ENCODE data around the gene MTHFSD. TPM values are rescaled to one million over a fixed set of nuclear protein-coding genes. Genes with fewer than 3 reads are reported as not detected.

The MTHFSD gene
- total RNA-seq, 1 donor from 2014 or later, result 8.1 TPM

DNA sequence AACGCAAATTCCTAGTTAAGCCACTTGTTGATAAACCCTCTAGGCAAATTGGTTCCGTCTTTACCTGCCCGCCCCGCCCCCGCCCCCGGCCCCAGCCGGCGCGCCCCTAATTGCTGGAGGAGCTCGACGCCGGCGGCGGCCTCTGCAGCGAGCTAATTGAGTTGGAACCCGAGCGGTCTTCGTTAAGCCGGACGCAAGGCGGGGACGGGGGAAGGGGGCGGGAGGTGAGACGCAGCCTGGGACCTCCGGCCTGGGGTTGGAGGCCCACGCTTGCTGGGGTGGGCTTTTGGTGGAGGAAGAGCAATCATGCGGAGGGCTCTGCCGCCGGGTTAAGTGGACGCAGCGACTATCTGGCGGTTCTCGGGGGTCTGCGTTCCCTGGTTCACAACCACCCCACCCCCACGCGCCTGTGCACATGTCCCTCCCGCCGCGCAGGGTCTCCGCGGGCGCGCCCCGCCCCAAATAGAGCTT, 57.4 kb downstream of the MTHFSD start:
- Mint-ChIP-seq H3K4me3 (ENCODE audit: unreplicated experiment) (no peak overlapping the region), H3K27ac (ENCODE audit: unreplicated experiment) (no peak overlapping the region), H3K27me3 (ENCODE audit: low read depth) (peaks cover 80% of the 10 kb centered on the region), H3K9me3 (ENCODE audit: low read depth) (no peaks in the 10 kb centered on the region), H3K4me1 (ENCODE audit: low read depth) (peaks cover 8% of the 10 kb centered on the region), H3K36me3 (ENCODE audit: low read depth) (no peaks in the 10 kb centered on the region)
- DNase-seq (ENCODE audit: low spot score), result peak; percentile 83
- TF ChIP-seq, protein P1, sequence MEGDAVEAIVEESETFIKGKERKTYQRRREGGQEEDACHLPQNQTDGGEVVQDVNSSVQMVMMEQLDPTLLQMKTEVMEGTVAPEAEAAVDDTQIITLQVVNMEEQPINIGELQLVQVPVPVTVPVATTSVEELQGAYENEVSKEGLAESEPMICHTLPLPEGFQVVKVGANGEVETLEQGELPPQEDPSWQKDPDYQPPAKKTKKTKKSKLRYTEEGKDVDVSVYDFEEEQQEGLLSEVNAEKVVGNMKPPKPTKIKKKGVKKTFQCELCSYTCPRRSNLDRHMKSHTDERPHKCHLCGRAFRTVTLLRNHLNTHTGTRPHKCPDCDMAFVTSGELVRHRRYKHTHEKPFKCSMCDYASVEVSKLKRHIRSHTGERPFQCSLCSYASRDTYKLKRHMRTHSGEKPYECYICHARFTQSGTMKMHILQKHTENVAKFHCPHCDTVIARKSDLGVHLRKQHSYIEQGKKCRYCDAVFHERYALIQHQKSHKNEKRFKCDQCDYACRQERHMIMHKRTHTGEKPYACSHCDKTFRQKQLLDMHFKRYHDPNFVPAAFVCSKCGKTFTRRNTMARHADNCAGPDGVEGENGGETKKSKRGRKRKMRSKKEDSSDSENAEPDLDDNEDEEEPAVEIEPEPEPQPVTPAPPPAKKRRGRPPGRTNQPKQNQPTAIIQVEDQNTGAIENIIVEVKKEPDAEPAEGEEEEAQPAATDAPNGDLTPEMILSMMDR (IDR thresholded peaks at IDR 0.05), result no peak

DNA sequence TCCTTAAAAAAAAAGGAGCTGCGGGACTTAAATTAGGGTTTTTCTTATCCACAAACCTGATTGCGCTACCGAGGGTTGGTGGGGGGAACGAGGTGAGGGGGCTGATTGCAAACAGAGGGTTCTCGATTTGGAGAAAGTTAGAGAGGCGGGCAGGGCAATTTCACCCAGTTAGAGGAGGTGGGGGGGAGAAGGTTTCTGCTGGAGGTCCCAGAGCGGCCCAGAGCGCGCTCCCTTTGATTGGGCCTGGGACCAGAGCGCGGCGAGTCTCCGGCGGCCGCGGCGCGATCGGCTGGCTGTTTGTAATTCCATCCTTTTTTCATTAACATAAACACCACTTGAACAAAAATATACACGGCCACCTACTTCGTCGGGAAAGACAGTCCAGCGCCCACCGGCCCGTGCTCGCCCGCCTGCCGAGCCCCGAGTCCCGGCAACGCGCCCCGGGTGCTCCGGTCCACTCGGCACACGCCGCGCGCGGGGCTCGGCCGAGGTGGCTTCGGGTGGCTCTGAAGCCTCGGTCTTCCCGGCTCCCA, 58.0 kb downstream of the MTHFSD start:
- Mint-ChIP-seq H3K36me3 (ENCODE audit: low read depth) (no peaks in the 10 kb centered on the region), H3K27me3 (ENCODE audit: low read depth) (peaks cover 80% of the 10 kb centered on the region), H3K9me3 (ENCODE audit: low read depth) (no peaks in the 10 kb centered on the region), H3K27ac (ENCODE audit: unreplicated experiment) (no peak overlapping the region), H3K4me3 (ENCODE audit: unreplicated experiment) (no peak overlapping the region), H3K4me1 (ENCODE audit: low read depth) (peaks cover 8% of the 10 kb centered on the region)
- TF ChIP-seq, protein P1 (IDR thresholded peaks at IDR 0.05), result no peak
- peak; percentile 22 for DNase-seq (ENCODE audit: low spot score)

DNA sequence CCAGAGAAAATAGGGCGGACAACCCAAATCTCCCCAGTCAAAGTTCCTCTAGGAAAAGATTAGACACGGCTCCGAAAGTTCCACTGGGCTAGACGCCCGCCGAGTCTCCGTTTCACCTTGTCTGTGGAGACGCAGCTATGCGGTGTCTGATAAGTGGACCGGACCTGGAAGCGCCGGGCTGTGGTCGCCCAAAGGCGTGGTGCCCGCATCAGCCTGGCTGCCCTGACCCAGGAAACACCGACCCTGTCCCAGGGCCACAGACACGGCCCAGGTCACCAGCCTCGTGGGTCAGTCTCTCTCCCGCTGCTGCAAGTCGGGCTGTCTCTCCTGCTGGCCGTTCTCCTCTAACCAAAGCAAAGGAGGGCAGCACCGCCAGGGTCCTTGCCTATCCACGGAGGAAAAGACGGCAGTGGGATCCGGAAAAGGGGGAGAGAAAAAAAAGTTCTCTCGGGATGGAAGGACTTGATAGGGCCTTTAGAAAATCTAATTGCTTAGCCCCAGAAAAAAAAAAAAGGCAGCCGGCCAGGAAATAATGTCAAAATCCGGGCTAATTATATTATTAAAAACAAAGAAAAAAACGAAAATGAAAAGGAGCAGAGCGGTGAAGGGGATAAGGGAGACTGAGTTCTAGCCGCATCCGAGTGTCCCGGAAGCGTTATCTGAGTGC, 58.6 kb downstream of the MTHFSD start:
- Mint-ChIP-seq H3K9me3 (ENCODE audit: low read depth) (no peaks in the 10 kb centered on the region), H3K4me1 (ENCODE audit: low read depth) (peaks cover 8% of the 10 kb centered on the region), H3K27ac (ENCODE audit: unreplicated experiment) (no peak overlapping the region), H3K27me3 (ENCODE audit: low read depth) (peaks cover 80% of the 10 kb centered on the region), H3K36me3 (ENCODE audit: low read depth) (no peaks in the 10 kb centered on the region), H3K4me3 (ENCODE audit: unreplicated experiment) (no peak overlapping the region)
- peak; percentile 69 for DNase-seq (ENCODE audit: low spot score)
- TF ChIP-seq, protein P1 (IDR thresholded peaks at IDR 0.05), result no peak

DNA sequence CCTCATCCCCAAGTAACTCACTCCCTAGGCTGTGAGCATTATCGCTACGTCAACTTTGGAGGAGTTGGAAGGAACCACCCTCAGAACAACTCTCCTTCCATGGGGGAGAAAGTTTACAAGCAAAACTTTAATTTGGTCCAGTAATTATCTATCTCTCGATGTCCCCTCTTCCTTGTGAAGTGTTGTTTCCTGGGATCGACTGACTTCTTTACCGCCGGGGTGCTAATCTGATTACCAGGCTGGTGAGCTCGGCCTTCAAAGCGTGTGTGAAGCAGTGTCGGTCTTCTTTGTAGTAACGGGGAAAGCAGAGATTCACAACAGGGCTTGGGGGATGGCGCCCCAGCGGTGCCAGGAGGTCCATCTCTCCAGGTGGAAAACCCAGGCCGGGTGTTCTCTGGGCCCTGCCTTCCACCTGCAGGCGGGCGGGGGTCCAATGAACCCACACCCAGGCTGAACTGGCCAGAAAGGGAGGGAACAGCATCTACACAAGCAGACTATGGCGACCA, 59.2 kb downstream of the MTHFSD start:
- Mint-ChIP-seq H3K36me3 (ENCODE audit: low read depth) (no peaks in the 10 kb centered on the region), H3K27ac (ENCODE audit: unreplicated experiment) (no peak overlapping the region), H3K9me3 (ENCODE audit: low read depth) (no peaks in the 10 kb centered on the region), H3K4me1 (ENCODE audit: low read depth) (peaks cover 8% of the 10 kb centered on the region), H3K27me3 (ENCODE audit: low read depth) (peaks cover 80% of the 10 kb centered on the region), H3K4me3 (ENCODE audit: unreplicated experiment) (no peak overlapping the region)
- peak; percentile 64 for DNase-seq (ENCODE audit: low spot score)
- TF ChIP-seq, protein P1 (IDR thresholded peaks at IDR 0.05), result no peak

GRCh38 chr16:86495357-86495701, 59.7 kb downstream of the MTHFSD start:
- Mint-ChIP-seq H3K4me3 (ENCODE audit: unreplicated experiment) (no peak overlapping the region), H3K36me3 (ENCODE audit: low read depth) (peaks cover 1% of the 10 kb centered on the region), H3K27ac (ENCODE audit: unreplicated experiment) (no peak overlapping the region), H3K4me1 (ENCODE audit: low read depth) (peaks cover 8% of the 10 kb centered on the region), H3K9me3 (ENCODE audit: low read depth) (no peaks in the 10 kb centered on the region), H3K27me3 (ENCODE audit: low read depth) (peaks cover 79% of the 10 kb centered on the region)
- TF ChIP-seq, protein P1 (IDR thresholded peaks at IDR 0.05), result no peak
- DNase-seq (ENCODE audit: low spot score), result peak; percentile 2
